Measurements from ENCODE around the gene AFAP1L2.

- no peak for TF ChIP-seq POLR2AphosphoS5 (IDR thresholded peaks at IDR 0.05)
- TF ChIP-seq, protein P1, sequence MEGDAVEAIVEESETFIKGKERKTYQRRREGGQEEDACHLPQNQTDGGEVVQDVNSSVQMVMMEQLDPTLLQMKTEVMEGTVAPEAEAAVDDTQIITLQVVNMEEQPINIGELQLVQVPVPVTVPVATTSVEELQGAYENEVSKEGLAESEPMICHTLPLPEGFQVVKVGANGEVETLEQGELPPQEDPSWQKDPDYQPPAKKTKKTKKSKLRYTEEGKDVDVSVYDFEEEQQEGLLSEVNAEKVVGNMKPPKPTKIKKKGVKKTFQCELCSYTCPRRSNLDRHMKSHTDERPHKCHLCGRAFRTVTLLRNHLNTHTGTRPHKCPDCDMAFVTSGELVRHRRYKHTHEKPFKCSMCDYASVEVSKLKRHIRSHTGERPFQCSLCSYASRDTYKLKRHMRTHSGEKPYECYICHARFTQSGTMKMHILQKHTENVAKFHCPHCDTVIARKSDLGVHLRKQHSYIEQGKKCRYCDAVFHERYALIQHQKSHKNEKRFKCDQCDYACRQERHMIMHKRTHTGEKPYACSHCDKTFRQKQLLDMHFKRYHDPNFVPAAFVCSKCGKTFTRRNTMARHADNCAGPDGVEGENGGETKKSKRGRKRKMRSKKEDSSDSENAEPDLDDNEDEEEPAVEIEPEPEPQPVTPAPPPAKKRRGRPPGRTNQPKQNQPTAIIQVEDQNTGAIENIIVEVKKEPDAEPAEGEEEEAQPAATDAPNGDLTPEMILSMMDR (IDR thresholded peaks at IDR 0.05): no peak
- no peak for TF ChIP-seq POLR2A (IDR thresholded peaks at IDR 0.05)
These were observed 8.8 kb upstream of the AFAP1L2 start for GRCh38 chr10:114412907-114413797.

All from stomach (tissue), 4 donors.